ENCODE results near the gene GPR176.

GPR176 gene

DNA sequence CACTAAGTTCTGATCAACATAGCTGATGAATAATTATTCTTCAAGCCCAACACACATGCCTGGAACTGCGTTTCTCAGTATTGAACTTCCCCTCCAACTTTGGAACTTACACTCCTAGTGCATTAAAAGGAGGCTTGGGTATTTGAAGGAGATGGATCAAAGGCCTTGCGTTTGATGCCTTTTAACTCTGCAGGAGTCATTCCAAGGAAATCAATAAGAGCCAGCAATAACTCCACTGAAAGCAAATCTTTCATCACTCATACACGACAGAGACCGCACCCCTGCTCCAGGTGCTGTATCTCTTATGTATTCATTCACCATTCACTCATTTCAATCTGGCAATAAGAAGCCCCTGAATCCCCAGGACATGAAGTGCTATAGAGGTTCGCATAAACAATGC lies 123.5 kb downstream of the GPR176 start:
- H2BK5ac ChIP-seq (ENCODE audit: low read depth, low read length, poor library complexity), result no peak overlapping the region
- no CpG with 5 or more reads among the region's 5 CpGs for WGBS (ENCODE audit: extremely low coverage, insufficient coverage, insufficient read length)
- H3K36me3 ChIP-seq (ENCODE audit: control insufficient read depth in 1 of 2, insufficient read depth in 2 of 2, low read length in 2 of 2), result no peaks in the 10 kb centered on the region
- no peak overlapping the region for H2AFZ ChIP-seq (ENCODE audit: insufficient read depth, low read length, poor library complexity)
- no peaks in the 10 kb centered on the region for H3K79me1 ChIP-seq (ENCODE audit: low read length)
- peaks cover 1% of the 10 kb centered on the region for H3K9me3 ChIP-seq (ENCODE audit: insufficient read depth, low read depth, low read length)
- no peak overlapping the region for H3K4me3 ChIP-seq (ENCODE audit: low read depth, low read length)
- no peak overlapping the region for H2BK12ac ChIP-seq (ENCODE audit: low read length)
- no peak overlapping the region for H3K18ac ChIP-seq (ENCODE audit: low read length)
- H4K91ac ChIP-seq (ENCODE audit: low read depth, low read length), result no peak overlapping the region
- H3K4me1 ChIP-seq (ENCODE audit: control insufficient read depth in 1 of 2, insufficient read depth in 2 of 2, low read length in 2 of 2), result no peaks in the 10 kb centered on the region
- no peak overlapping the region for H3K27ac ChIP-seq (ENCODE audit: low read depth, low read length)
- no peak overlapping the region for H3K9ac ChIP-seq (ENCODE audit: low read length)
- H3K4me2 ChIP-seq (ENCODE audit: low read length), result no peak overlapping the region
- no peaks in the 10 kb centered on the region for H3K27me3 ChIP-seq (ENCODE audit: insufficient read depth, low read length)
- H3K79me2 ChIP-seq (ENCODE audit: control insufficient read depth, insufficient read depth, low read length, poor library complexity), result no peaks in the 10 kb centered on the region
- H3K23ac ChIP-seq (ENCODE audit: low read length), result no peak overlapping the region
- no peak overlapping the region for H4K8ac ChIP-seq (ENCODE audit: low read depth, low read length)
- no peak overlapping the region for H4K12ac ChIP-seq (ENCODE audit: low read depth, low read length)
- no peak for DNase-seq
- no peak overlapping the region for H3K14ac ChIP-seq (ENCODE audit: low read length)
- no peak overlapping the region for H3K4ac ChIP-seq (ENCODE audit: low read depth, low read length)
- no peak overlapping the region for H2AK5ac ChIP-seq (ENCODE audit: low read length)
- no peak overlapping the region for H2BK120ac ChIP-seq (ENCODE audit: insufficient read depth, low read length, poor library complexity)

DNA sequence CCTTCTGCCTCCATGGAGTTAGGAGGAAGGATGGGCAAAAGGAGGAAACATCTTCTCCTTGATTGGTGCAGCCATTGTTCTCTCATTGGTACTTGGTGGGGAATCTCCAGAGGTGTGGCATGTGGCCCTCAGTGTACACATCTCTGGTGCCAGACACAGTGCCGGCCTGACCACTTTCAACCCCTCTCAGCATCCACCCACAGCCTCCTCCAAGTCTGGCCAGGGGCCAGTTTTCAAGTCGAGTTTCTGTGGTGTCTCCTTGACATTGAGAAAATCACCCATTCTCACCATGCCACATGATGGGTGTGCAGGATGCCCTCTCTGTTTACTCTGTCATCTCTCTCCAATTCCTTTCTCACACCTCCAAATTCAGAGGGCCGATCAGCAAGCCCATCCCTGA lies 124.6 kb downstream of the GPR176 start:
- no peaks in the 10 kb centered on the region for H3K79me2 ChIP-seq (ENCODE audit: control insufficient read depth, insufficient read depth, low read length, poor library complexity)
- no peak for DNase-seq
- H3K4me2 ChIP-seq (ENCODE audit: low read length), result no peak overlapping the region
- no peak overlapping the region for H4K8ac ChIP-seq (ENCODE audit: low read depth, low read length)
- H3K18ac ChIP-seq (ENCODE audit: low read length), result no peak overlapping the region
- no peak overlapping the region for H3K9ac ChIP-seq (ENCODE audit: low read length)
- no peaks in the 10 kb centered on the region for H3K27me3 ChIP-seq (ENCODE audit: insufficient read depth, low read length)
- H2BK12ac ChIP-seq (ENCODE audit: low read length), result no peak overlapping the region
- H3K14ac ChIP-seq (ENCODE audit: low read length), result no peak overlapping the region
- H3K27ac ChIP-seq (ENCODE audit: low read depth, low read length), result no peak overlapping the region
- no peak overlapping the region for H3K4me3 ChIP-seq (ENCODE audit: low read depth, low read length)
- no peak overlapping the region for H4K91ac ChIP-seq (ENCODE audit: low read depth, low read length)
- no peaks in the 10 kb centered on the region for H3K79me1 ChIP-seq (ENCODE audit: low read length)
- WGBS (ENCODE audit: extremely low coverage, insufficient coverage, insufficient read length), result no CpG with 5 or more reads among the region's 3 CpGs
- no peaks in the 10 kb centered on the region for H3K9me3 ChIP-seq (ENCODE audit: insufficient read depth, low read depth, low read length)
- H3K23ac ChIP-seq (ENCODE audit: low read length), result no peak overlapping the region
- H2BK5ac ChIP-seq (ENCODE audit: low read depth, low read length, poor library complexity), result no peak overlapping the region
- H2BK120ac ChIP-seq (ENCODE audit: insufficient read depth, low read length, poor library complexity), result no peak overlapping the region
- no peak overlapping the region for H4K12ac ChIP-seq (ENCODE audit: low read depth, low read length)
- H3K36me3 ChIP-seq (ENCODE audit: control insufficient read depth in 1 of 2, insufficient read depth in 2 of 2, low read length in 2 of 2), result no peaks in the 10 kb centered on the region
- no peak overlapping the region for H2AK5ac ChIP-seq (ENCODE audit: low read length)
- no peak overlapping the region for H2AFZ ChIP-seq (ENCODE audit: insufficient read depth, low read length, poor library complexity)
- no peaks in the 10 kb centered on the region for H3K4me1 ChIP-seq (ENCODE audit: control insufficient read depth in 1 of 2, insufficient read depth in 2 of 2, low read length in 2 of 2)
- no peak overlapping the region for H3K4ac ChIP-seq (ENCODE audit: low read depth, low read length)

DNA sequence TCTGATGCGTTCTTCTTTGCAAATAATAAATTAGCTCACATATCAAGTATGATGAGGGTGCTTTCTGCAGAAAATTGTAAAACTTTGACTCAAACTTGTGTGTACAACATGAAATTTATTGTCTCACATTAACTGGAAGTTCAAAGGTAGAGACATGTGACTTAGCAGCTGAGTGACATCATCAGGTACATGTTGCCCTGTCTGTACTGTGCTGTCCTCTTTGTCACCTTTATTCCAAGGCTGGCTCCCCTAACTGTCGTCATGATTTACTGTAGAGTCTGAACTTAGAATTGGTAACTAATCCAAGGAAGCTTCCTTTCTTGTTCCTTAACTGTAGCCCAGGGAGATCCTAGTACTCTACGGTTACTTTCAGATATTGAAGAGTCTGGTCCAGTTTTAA lies 125.1 kb downstream of the GPR176 start:
- no peak for DNase-seq
- no peak overlapping the region for H3K4ac ChIP-seq (ENCODE audit: low read depth, low read length)
- no peak overlapping the region for H2AFZ ChIP-seq (ENCODE audit: insufficient read depth, low read length, poor library complexity)
- H3K23ac ChIP-seq (ENCODE audit: low read length), result no peak overlapping the region
- H2BK120ac ChIP-seq (ENCODE audit: insufficient read depth, low read length, poor library complexity), result no peak overlapping the region
- H4K8ac ChIP-seq (ENCODE audit: low read depth, low read length), result no peak overlapping the region
- H3K18ac ChIP-seq (ENCODE audit: low read length), result no peak overlapping the region
- H3K4me3 ChIP-seq (ENCODE audit: low read depth, low read length), result no peak overlapping the region
- no peak overlapping the region for H3K14ac ChIP-seq (ENCODE audit: low read length)
- H3K79me1 ChIP-seq (ENCODE audit: low read length), result no peaks in the 10 kb centered on the region
- no peaks in the 10 kb centered on the region for H3K36me3 ChIP-seq (ENCODE audit: control insufficient read depth in 1 of 2, insufficient read depth in 2 of 2, low read length in 2 of 2)
- no peaks in the 10 kb centered on the region for H3K27me3 ChIP-seq (ENCODE audit: insufficient read depth, low read length)
- no peaks in the 10 kb centered on the region for H3K79me2 ChIP-seq (ENCODE audit: control insufficient read depth, insufficient read depth, low read length, poor library complexity)
- H3K4me1 ChIP-seq (ENCODE audit: control insufficient read depth in 1 of 2, insufficient read depth in 2 of 2, low read length in 2 of 2), result no peaks in the 10 kb centered on the region
- H4K12ac ChIP-seq (ENCODE audit: low read depth, low read length), result no peak overlapping the region
- no peak overlapping the region for H2AK5ac ChIP-seq (ENCODE audit: low read length)
- WGBS (ENCODE audit: extremely low coverage, insufficient coverage, insufficient read length), result no CpG with 5 or more reads among the region's 3 CpGs
- H4K91ac ChIP-seq (ENCODE audit: low read depth, low read length), result no peak overlapping the region
- H2BK12ac ChIP-seq (ENCODE audit: low read length), result no peak overlapping the region
- H3K9me3 ChIP-seq (ENCODE audit: insufficient read depth, low read depth, low read length), result no peaks in the 10 kb centered on the region
- H3K9ac ChIP-seq (ENCODE audit: low read length), result no peak overlapping the region
- H2BK5ac ChIP-seq (ENCODE audit: low read depth, low read length, poor library complexity), result no peak overlapping the region
- no peak overlapping the region for H3K27ac ChIP-seq (ENCODE audit: low read depth, low read length)
- no peak overlapping the region for H3K4me2 ChIP-seq (ENCODE audit: low read length)

DNA sequence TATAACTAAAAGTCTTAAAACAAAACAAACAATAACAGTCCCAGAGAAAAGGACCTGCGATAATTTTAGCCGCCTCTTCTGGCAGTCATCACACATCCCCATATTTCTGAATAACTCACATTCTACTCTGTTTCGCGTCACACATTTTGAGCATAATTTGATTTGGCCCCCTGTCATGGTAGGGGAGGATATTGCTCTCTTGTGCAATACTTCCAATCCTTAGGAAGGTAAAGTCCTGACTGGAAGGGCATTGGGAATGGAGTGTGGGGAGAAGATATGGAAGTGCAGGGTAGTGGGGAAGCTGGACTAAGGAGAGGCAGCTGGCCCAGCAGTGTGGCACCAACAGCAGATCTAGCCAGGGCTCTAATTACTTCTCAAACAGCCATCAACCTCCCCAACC lies 126.1 kb downstream of the GPR176 start:
- H3K4ac ChIP-seq (ENCODE audit: low read depth, low read length), result no peak overlapping the region
- no peaks in the 10 kb centered on the region for H3K79me2 ChIP-seq (ENCODE audit: control insufficient read depth, insufficient read depth, low read length, poor library complexity)
- H3K4me1 ChIP-seq (ENCODE audit: control insufficient read depth in 1 of 2, insufficient read depth in 2 of 2, low read length in 2 of 2), result no peaks in the 10 kb centered on the region
- no CpG with 5 or more reads among the region's 4 CpGs for WGBS (ENCODE audit: extremely low coverage, insufficient coverage, insufficient read length)
- no peak overlapping the region for H3K23ac ChIP-seq (ENCODE audit: low read length)
- H2AFZ ChIP-seq (ENCODE audit: insufficient read depth, low read length, poor library complexity), result no peak overlapping the region
- no peaks in the 10 kb centered on the region for H3K9me3 ChIP-seq (ENCODE audit: insufficient read depth, low read depth, low read length)
- H4K8ac ChIP-seq (ENCODE audit: low read depth, low read length), result no peak overlapping the region
- no peak overlapping the region for H3K18ac ChIP-seq (ENCODE audit: low read length)
- no peak overlapping the region for H2BK5ac ChIP-seq (ENCODE audit: low read depth, low read length, poor library complexity)
- H2AK5ac ChIP-seq (ENCODE audit: low read length), result no peak overlapping the region
- H3K14ac ChIP-seq (ENCODE audit: low read length), result no peak overlapping the region
- no peak overlapping the region for H2BK12ac ChIP-seq (ENCODE audit: low read length)
- H4K91ac ChIP-seq (ENCODE audit: low read depth, low read length), result no peak overlapping the region
- no peaks in the 10 kb centered on the region for H3K36me3 ChIP-seq (ENCODE audit: control insufficient read depth in 1 of 2, insufficient read depth in 2 of 2, low read length in 2 of 2)
- no peaks in the 10 kb centered on the region for H3K79me1 ChIP-seq (ENCODE audit: low read length)
- no peak overlapping the region for H4K12ac ChIP-seq (ENCODE audit: low read depth, low read length)
- H2BK120ac ChIP-seq (ENCODE audit: insufficient read depth, low read length, poor library complexity), result no peak overlapping the region
- H3K4me3 ChIP-seq (ENCODE audit: low read depth, low read length), result no peak overlapping the region
- H3K4me2 ChIP-seq (ENCODE audit: low read length), result no peak overlapping the region
- H3K9ac ChIP-seq (ENCODE audit: low read length), result no peak overlapping the region
- no peak for DNase-seq
- H3K27ac ChIP-seq (ENCODE audit: low read depth, low read length), result no peak overlapping the region
- no peaks in the 10 kb centered on the region for H3K27me3 ChIP-seq (ENCODE audit: insufficient read depth, low read length)
